SU-DHL-6 (cell line): ENCODE measurements around the gene CEBPZOS.

Source experiments
- CTCF ChIP-seq: fragments of 200-600 bp; sonication (generic); IDR thresholded peaks from one replicate; pipeline ENCODE4 v1.5.1; 2017; ENCODE audit warnings: antibody characterized with exemption, mild to moderate bottlenecking, low read length, moderate library complexity; ENCODE audit not compliant: insufficient read depth, poor library complexity, severe bottlenecking
- EZH2phosphoT487 ChIP-seq: fragments of 200-600 bp; sonication (generic), shearing (Covaris generic); conservative IDR thresholded peaks from 2 replicates; pipeline ENCODE4 v1.6.1; 2018; ENCODE audit warnings: mild to moderate bottlenecking, antibody characterized with exemption, low read length, moderate library complexity, mixed read lengths

GRCh38 chr2:37219046-37219445 is 22.8 kb downstream of the CEBPZOS start:
- TF ChIP-seq CTCF (no peak), EZH2phosphoT487 (no peak)
